ENCODE measurements around the gene PTGES3.

The PTGES3 gene

GRCh38 chr12:56679883-56680575 lies 8.1 kb downstream of the PTGES3 start:
- Histone ChIP-seq H3K9me3 (no peaks in the 10 kb centered on the region), H3K36me3 (peaks cover 63% of the 10 kb centered on the region), H3K27me3 (no peaks in the 10 kb centered on the region), H3K4me3 (ENCODE audit: low read depth, low read length) (no peak overlapping the region), H3K4me1 (no peaks in the 10 kb centered on the region; the same call in 1 of the 2 replicates)
- DNase-seq, result no peak
- no peak for TF ChIP-seq CTCF (IDR thresholded peaks at IDR 0.05; ENCODE audit: low read depth, low read length)

DNA sequence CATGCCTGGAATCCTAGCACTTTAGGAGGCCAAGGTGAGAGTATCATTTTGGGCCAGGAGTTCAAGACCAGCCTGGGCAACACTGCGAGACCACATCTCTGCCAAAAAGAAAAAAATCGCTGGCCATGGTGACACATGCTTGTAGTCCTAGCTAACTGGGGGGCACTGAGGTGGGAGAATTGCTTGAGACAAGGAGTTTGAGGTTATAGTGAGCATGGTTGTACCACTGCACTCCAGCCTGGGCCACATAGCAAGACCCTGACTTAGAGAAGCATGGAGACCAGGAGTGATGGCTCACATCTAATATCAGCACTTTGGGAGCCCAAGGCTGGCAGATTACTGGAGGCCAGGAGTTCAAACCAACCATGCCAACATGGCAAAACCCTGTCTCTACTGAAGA lies 9.2 kb downstream of the PTGES3 start:
- H3K4me3 ChIP-seq (ENCODE audit: low read depth, low read length), result no peak overlapping the region
- H3K36me3 ChIP-seq, result peaks cover 59% of the 10 kb centered on the region
- TF ChIP-seq CTCF (IDR thresholded peaks at IDR 0.05; ENCODE audit: low read depth, low read length), result no peak
- H3K4me1 ChIP-seq, result no peaks in the 10 kb centered on the region
- H3K27me3 ChIP-seq, result no peaks in the 10 kb centered on the region
- H3K9me3 ChIP-seq, result no peaks in the 10 kb centered on the region
- DNase-seq, result no peak

GRCh38 chr12:56677680-56678079 lies 10.4 kb downstream of the PTGES3 start:
- Histone ChIP-seq H3K4me1 (no peaks in the 10 kb centered on the region), H3K36me3 (peaks cover 61% of the 10 kb centered on the region), H3K27me3 (no peaks in the 10 kb centered on the region), H3K9me3 (no peaks in the 10 kb centered on the region), H3K4me3 (ENCODE audit: low read depth, low read length) (no peak overlapping the region)
- no peak for DNase-seq
- no peak for TF ChIP-seq CTCF (IDR thresholded peaks at IDR 0.05; ENCODE audit: low read depth, low read length)

- no peak for DNase-seq
- no peak overlapping the region for H3K4me3 ChIP-seq (ENCODE audit: low read depth, low read length)
- no peak for TF ChIP-seq CTCF (IDR thresholded peaks at IDR 0.05; ENCODE audit: low read depth, low read length)
- H3K36me3 ChIP-seq, result peaks cover 65% of the 10 kb centered on the region
- no peaks in the 10 kb centered on the region for H3K27me3 ChIP-seq
- H3K9me3 ChIP-seq, result no peaks in the 10 kb centered on the region
- no peaks in the 10 kb centered on the region for H3K4me1 ChIP-seq
Measured at GRCh38 chr12:56676851-56677580, 11.1 kb downstream of the PTGES3 start.

GRCh38 chr12:56671608-56672007 lies 16.5 kb downstream of the PTGES3 start:
- no peaks in the 10 kb centered on the region for H3K27me3 ChIP-seq
- DNase-seq, result no peak
- no peak overlapping the region for H3K4me3 ChIP-seq (ENCODE audit: low read depth, low read length)
- peaks cover 79% of the 10 kb centered on the region for H3K36me3 ChIP-seq
- H3K9me3 ChIP-seq, result no peaks in the 10 kb centered on the region
- H3K4me1 ChIP-seq, result no peaks in the 10 kb centered on the region
- no peak for TF ChIP-seq CTCF (IDR thresholded peaks at IDR 0.05; ENCODE audit: low read depth, low read length)

GRCh38 chr12:56670836-56671235 lies 17.2 kb downstream of the PTGES3 start:
- Histone ChIP-seq H3K27me3 (no peaks in the 10 kb centered on the region), H3K4me1 (no peaks in the 10 kb centered on the region), H3K36me3 (peaks cover 83% of the 10 kb centered on the region), H3K9me3 (no peaks in the 10 kb centered on the region), H3K4me3 (ENCODE audit: low read depth, low read length) (no peak overlapping the region)
- no peak for TF ChIP-seq CTCF (IDR thresholded peaks at IDR 0.05; ENCODE audit: low read depth, low read length)
- DNase-seq, result no peak

Data from BE2C (cell line).